Astrocyte (in vitro differentiated cells and primary cell): ENCODE data around the gene ASB8.
"Not testable (repeated sequence)": the region's sequence is repeated elsewhere in the genome, so short reads cannot be mapped to it uniquely, and the experiment has no call there.

Experiments used
- CTCF ChIP-seq: IDR thresholded peaks from 2 replicates; pipeline ENCODE4 v1.5.1; 2011; ENCODE audit warnings: low read depth, mild to moderate bottlenecking, inconsistent platforms, low read length, moderate library complexity; ENCODE audit not compliant: insufficient read depth
- EZH2 ChIP-seq: IDR thresholded peaks from 2 replicates; pipeline ENCODE4 v1.6.1; 2012; ENCODE audit warnings: mild to moderate bottlenecking, low read length, inconsistent platforms; ENCODE audit not compliant: insufficient read depth

GRCh38 chr12:48111312-48111693, 46.0 kb downstream of the ASB8 start:
- not testable (repeated sequence) for TF ChIP-seq CTCF, EZH2
